Lung (tissue), 12 donors: Measurements from ENCODE around the gene GPX7. TPM values are rescaled to one million over a fixed set of nuclear protein-coding genes. Genes with fewer than 3 reads are reported as not detected.

Experiments used
- ATAC-seq: fragments of 200-7000 bp; cut with Tn5 transposase; one replicate; pipeline ENCODE4 v1.9.1; 2020; ENCODE audit warnings: moderate number of reproducible peaks; ENCODE audit not compliant: insufficient read depth, low FRiP score
- DNase-seq, 3 donors: peaks; one replicate each; pipeline ENCODE4 v3.0.0-alpha.2; 2013 to 2017
- H3K27ac ChIP-seq, 2 donors: one replicate each; pipeline ENCODE4 v1.5.1; 2013; ENCODE audit warnings: mild to moderate bottlenecking in 2 of 2, moderate library complexity in 2 of 2, control low read depth in 1 of 2, inconsistent platforms in 1 of 2, low read depth in 1 of 2, low read length in 1 of 2
- H3K27me3 ChIP-seq, 3 donors: one replicate each; pipeline ENCODE4 v1.5.1; 2013; ENCODE audit warnings: low read length in 2 of 3; ENCODE audit not compliant: control insufficient read depth in 3 of 3, insufficient read depth in 3 of 3
- H3K36me3 ChIP-seq, 4 donors: one replicate each; pipeline ENCODE4 v1.5.1; 2013; ENCODE audit warnings: low read length in 4 of 4, mild to moderate bottlenecking in 1 of 4, moderate library complexity in 1 of 4; ENCODE audit not compliant: control insufficient read depth in 4 of 4, insufficient read depth in 4 of 4
- H3K4me1 ChIP-seq, 5 donors: one replicate each; pipeline ENCODE4 v1.5.1; 2013; ENCODE audit warnings: low read length in 5 of 5, mild to moderate bottlenecking in 2 of 5, moderate library complexity in 1 of 5; ENCODE audit not compliant: control insufficient read depth in 5 of 5, insufficient read depth in 5 of 5
- H3K4me3 ChIP-seq: one replicate; pipeline ENCODE4 v1.5.1; 2013; ENCODE audit warnings: mild to moderate bottlenecking, control low read depth, moderate library complexity
- H3K9ac ChIP-seq, 2 donors: one replicate each; pipeline ENCODE4 v1.5.1; 2013; ENCODE audit warnings: low read length in 2 of 2, control low read depth in 1 of 2; ENCODE audit not compliant: insufficient read depth in 1 of 2
- H3K9me3 ChIP-seq, 4 donors: one replicate each; pipeline ENCODE4 v1.5.1; 2013; ENCODE audit warnings: low read length in 3 of 4, mild to moderate bottlenecking in 1 of 4, moderate library complexity in 1 of 4; ENCODE audit not compliant: control insufficient read depth in 4 of 4, insufficient read depth in 3 of 4
- CTCF ChIP-seq: IDR thresholded peaks from 2 replicates; pipeline ENCODE4 v1.5.1; 2012; ENCODE audit warnings: mild to moderate bottlenecking; ENCODE audit errors: control extremely low read depth, extremely low read depth
- WGBS, 2 donors: extraction: QIAGEN DNeasy Blood & Tissue Kit; methylation state at CpG; one replicate each; pipeline ENCODE4 v1.1.7; 2013; 5-methylcytosine and 5-hydroxymethylcytosine counted together
- polyA plus RNA-seq, 2 donors: library from polyadenylated mRNA; stranded (reverse); fragments of 200-250 nt; gene quantifications; one replicate each; pipeline ENCODE4 v1.2.1, GENCODE V29; 2013
- total RNA-seq, 2 donors: library from RNA; depleted of rRNA in 1 of 2; stranded (reverse); fragments of >200 nt in 1 of 2; gene quantifications; one replicate each; pipeline ENCODE4 v1.2.1, GENCODE V29; 2014 to 2021
- donor health status: control.
- donor health status: control.
- donor health status: Bipolar disorder and iron deficiency.
- donor health status: healthy.
- donor health status: DM: yes; HTN: yes; CAD: no.

GPX7 gene
- total and polyA plus RNA-seq, 4 donors: 7.3 to 61.4 (median 12.1) TPM

- WGBS, 2 donors: 96 to 98% methylated on average over 2 of the region's 2 CpGs
Measured at GRCh38 chr1:52621950-52622349, 19.8 kb downstream of the GPX7 start.

GRCh38 chr1:52623812-52624211 is 21.6 kb downstream of the GPX7 start:
- H3K4me1 ChIP-seq: peaks cover 0 to 4% (median 0%) of the 10 kb centered on the region in 5 donors
- H3K27ac ChIP-seq: no peak overlapping the region
- no peak for DNase-seq
- no peaks in the 10 kb centered on the region for H3K27me3 ChIP-seq
- WGBS, 2 donors: 93 to 98% methylated on average over 3 of the region's 3 CpGs
- no peak for ATAC-seq
- no peak for TF ChIP-seq CTCF
- no peak overlapping the region for H3K9ac ChIP-seq
- peaks cover 0 to 7% (median 3%) of the 10 kb centered on the region in 4 donors for H3K9me3 ChIP-seq
- no peaks in the 10 kb centered on the region for H3K36me3 ChIP-seq
- no peak overlapping the region for H3K4me3 ChIP-seq

More at GRCh38 chr1:52621950-52622349, 19.8 kb downstream of the GPX7 start:
- DNase-seq (no peak), ATAC-seq (no peak)
- TF ChIP-seq CTCF: no peak
- Histone ChIP-seq H3K36me3 (no peaks in the 10 kb centered on the region), H3K4me3 (no peak overlapping the region), H3K27me3 (no peaks in the 10 kb centered on the region), H3K9me3 (peaks cover 0 to 7% (median 3%) of the 10 kb centered on the region in 4 donors), H3K27ac (no peak overlapping the region), H3K4me1 (no peaks in the 10 kb centered on the region), H3K9ac (no peak overlapping the region)

- Histone ChIP-seq H3K27ac (no peak overlapping the region), H3K36me3 (no peaks in the 10 kb centered on the region), H3K4me1 (peaks cover 0 to 21% (median 5%) of the 10 kb centered on the region in 5 donors), H3K27me3 (no peaks in the 10 kb centered on the region), H3K4me3 (no peak overlapping the region), H3K9me3 (peaks cover 0 to 8% (median 1%) of the 10 kb centered on the region in 4 donors), H3K9ac (no peak overlapping the region)
- DNase-seq (no peak), ATAC-seq (no peak)
- 55 to 94% methylated on average over 2 of the region's 2 CpGs for WGBS, 2 donors
- no peak for TF ChIP-seq CTCF
Measured at GRCh38 chr1:52627028-52627427, 24.9 kb downstream of the GPX7 start.

- DNase-seq: peak in 2 of 3 donors; percentile 75 to 79
- Histone ChIP-seq H3K27me3 (peaks cover 0 to 7% (median 0%) of the 10 kb centered on the region in 3 donors), H3K36me3 (no peaks in the 10 kb centered on the region), H3K4me1 (peaks cover 0 to 31% (median 5%) of the 10 kb centered on the region in 5 donors), H3K27ac (no peak overlapping the region), H3K9me3 (peaks cover 0 to 8% (median 0%) of the 10 kb centered on the region in 4 donors), H3K4me3 (no peak overlapping the region), H3K9ac (no peak overlapping the region)
- TF ChIP-seq CTCF: no peak
- WGBS, 2 donors: 70 to 72% methylated on average over 8 of the region's 8 CpGs
- ATAC-seq: no peak
Measured at GRCh38 chr1:52628614-52629324, 26.6 kb downstream of the GPX7 start.
